HUES48 (cell line): Measurements from ENCODE around the gene EML5.

Source experiments
- H3K27ac ChIP-seq: one replicate; pipeline ENCODE4 v1.7.0; 2013; ENCODE audit warnings: low read depth, low read length, inconsistent platforms
- H3K27me3 ChIP-seq: 2 replicates; pipeline ENCODE4 v1.6.1; 2013; ENCODE audit warnings: mild to moderate bottlenecking, low read length; ENCODE audit not compliant: control insufficient read depth, insufficient read depth
- H3K36me3 ChIP-seq: 2 replicates; pipeline ENCODE4 v1.6.1; 2013; ENCODE audit warnings: low read length; ENCODE audit not compliant: control insufficient read depth, insufficient read depth
- H3K4me1 ChIP-seq: 2 replicates; pipeline ENCODE4 v1.6.1; 2013; ENCODE audit warnings: mild to moderate bottlenecking, low read length; ENCODE audit not compliant: control insufficient read depth, insufficient read depth
- H3K4me3 ChIP-seq: 2 replicates; pipeline ENCODE4 v1.5.1; 2013; ENCODE audit warnings: mild to moderate bottlenecking, low read depth, low read length
- H3K9ac ChIP-seq: 2 replicates; pipeline ENCODE4 v1.6.1; 2013; ENCODE audit warnings: mild to moderate bottlenecking, low read depth, low read length, moderate library complexity
- H3K9me3 ChIP-seq: 2 replicates; pipeline ENCODE4 v1.6.1; 2013; ENCODE audit warnings: low read length; ENCODE audit not compliant: control insufficient read depth, insufficient read depth

Gene EML5

GRCh38 chr14:88599326-88599725, 193.4 kb downstream of the EML5 start:
- Histone ChIP-seq H3K9ac (no peak overlapping the region), H3K4me1 (no peaks in the 10 kb centered on the region), H3K27me3 (no peaks in the 10 kb centered on the region), H3K27ac (no peak overlapping the region), H3K9me3 (no peaks in the 10 kb centered on the region), H3K36me3 (peaks cover 99% of the 10 kb centered on the region), H3K4me3 (no peak overlapping the region)

- Histone ChIP-seq H3K36me3 (peaks cover 98% of the 10 kb centered on the region), H3K9ac (no peak overlapping the region), H3K4me1 (no peaks in the 10 kb centered on the region), H3K4me3 (no peak overlapping the region), H3K9me3 (no peaks in the 10 kb centered on the region), H3K27ac (no peak overlapping the region), H3K27me3 (no peaks in the 10 kb centered on the region)
These were observed 194.6 kb downstream of the EML5 start for GRCh38 chr14:88598097-88598675.

GRCh38 chr14:88597601-88598000, 195.2 kb downstream of the EML5 start:
- Histone ChIP-seq H3K4me3 (no peak overlapping the region), H3K9ac (no peak overlapping the region), H3K27ac (no peak overlapping the region), H3K9me3 (no peaks in the 10 kb centered on the region), H3K27me3 (no peaks in the 10 kb centered on the region), H3K4me1 (no peaks in the 10 kb centered on the region), H3K36me3 (peaks cover 93% of the 10 kb centered on the region)

GRCh38 chr14:88597038-88597437, 195.7 kb downstream of the EML5 start:
- H3K27ac ChIP-seq = no peak overlapping the region
- H3K9ac ChIP-seq = no peak overlapping the region
- no peaks in the 10 kb centered on the region for H3K4me1 ChIP-seq
- peaks cover 90% of the 10 kb centered on the region for H3K36me3 ChIP-seq
- no peaks in the 10 kb centered on the region for H3K27me3 ChIP-seq
- no peak overlapping the region for H3K4me3 ChIP-seq
- H3K9me3 ChIP-seq = no peaks in the 10 kb centered on the region

- no peaks in the 10 kb centered on the region for H3K9me3 ChIP-seq
- peaks cover 87% of the 10 kb centered on the region for H3K36me3 ChIP-seq
- H3K27ac ChIP-seq = no peak overlapping the region
- H3K27me3 ChIP-seq = no peaks in the 10 kb centered on the region
- no peak overlapping the region for H3K4me3 ChIP-seq
- no peaks in the 10 kb centered on the region for H3K4me1 ChIP-seq
- no peak overlapping the region for H3K9ac ChIP-seq
These were observed 200.7 kb downstream of the EML5 start for GRCh38 chr14:88592031-88592430.

GRCh38 chr14:88590173-88590572, 202.6 kb downstream of the EML5 start:
- H3K4me1 ChIP-seq = no peaks in the 10 kb centered on the region
- peaks cover 86% of the 10 kb centered on the region for H3K36me3 ChIP-seq
- H3K4me3 ChIP-seq = no peak overlapping the region

GRCh38 chr14:88588081-88588480, 204.7 kb downstream of the EML5 start:
- peaks cover 87% of the 10 kb centered on the region for H3K36me3 ChIP-seq
- no peak overlapping the region for H3K4me3 ChIP-seq
- no peak overlapping the region for H3K9ac ChIP-seq
- no peaks in the 10 kb centered on the region for H3K4me1 ChIP-seq
- H3K27ac ChIP-seq = no peak overlapping the region
- H3K9me3 ChIP-seq = no peaks in the 10 kb centered on the region
- H3K27me3 ChIP-seq = no peaks in the 10 kb centered on the region

More at GRCh38 chr14:88590173-88590572, 202.6 kb downstream of the EML5 start:
- Histone ChIP-seq H3K9ac (no peak overlapping the region), H3K27me3 (no peaks in the 10 kb centered on the region), H3K9me3 (no peaks in the 10 kb centered on the region), H3K27ac (no peak overlapping the region)

- H3K27me3 ChIP-seq = no peaks in the 10 kb centered on the region
- no peaks in the 10 kb centered on the region for H3K9me3 ChIP-seq
- no peak overlapping the region for H3K4me3 ChIP-seq
- peaks cover 96% of the 10 kb centered on the region for H3K36me3 ChIP-seq
- no peak overlapping the region for H3K9ac ChIP-seq
- no peak overlapping the region for H3K27ac ChIP-seq
- no peaks in the 10 kb centered on the region for H3K4me1 ChIP-seq
These were observed 208.3 kb downstream of the EML5 start for GRCh38 chr14:88584451-88584850.

GRCh38 chr14:88576222-88576621, 216.5 kb downstream of the EML5 start:
- H3K36me3 ChIP-seq = peaks cover 98% of the 10 kb centered on the region
- H3K27me3 ChIP-seq = no peaks in the 10 kb centered on the region
- no peaks in the 10 kb centered on the region for H3K9me3 ChIP-seq
- no peak overlapping the region for H3K4me3 ChIP-seq
- no peak overlapping the region for H3K9ac ChIP-seq
- H3K27ac ChIP-seq = no peak overlapping the region
- H3K4me1 ChIP-seq = no peaks in the 10 kb centered on the region

GRCh38 chr14:88572117-88572516, 220.6 kb downstream of the EML5 start:
- H3K9me3 ChIP-seq = no peaks in the 10 kb centered on the region
- no peak overlapping the region for H3K4me3 ChIP-seq
- no peaks in the 10 kb centered on the region for H3K27me3 ChIP-seq
- no peak overlapping the region for H3K27ac ChIP-seq
- peaks cover 97% of the 10 kb centered on the region for H3K36me3 ChIP-seq
- H3K9ac ChIP-seq = no peak overlapping the region
- H3K4me1 ChIP-seq = no peaks in the 10 kb centered on the region

- Histone ChIP-seq H3K4me1 (no peaks in the 10 kb centered on the region), H3K27ac (no peak overlapping the region), H3K9ac (no peak overlapping the region), H3K27me3 (no peaks in the 10 kb centered on the region), H3K36me3 (peaks cover 73% of the 10 kb centered on the region), H3K4me3 (no peak overlapping the region), H3K9me3 (no peaks in the 10 kb centered on the region)
These were observed 224.6 kb downstream of the EML5 start for GRCh38 chr14:88568196-88568595.

- Histone ChIP-seq H3K4me3 (no peak overlapping the region), H3K36me3 (peaks cover 47% of the 10 kb centered on the region), H3K9ac (no peak overlapping the region), H3K4me1 (peaks cover 5% of the 10 kb centered on the region), H3K27me3 (no peaks in the 10 kb centered on the region), H3K9me3 (no peaks in the 10 kb centered on the region), H3K27ac (no peak overlapping the region)
These were observed 227.3 kb downstream of the EML5 start for GRCh38 chr14:88565427-88565826.
